Mesenchymal stem cell (in vitro differentiated cells and primary cell): ENCODE results near the gene ZFAND4.
A peak's percentile ranks its signal among the peaks of the same experiment; 100 is the strongest.
"Not testable (repeated sequence)": the region's sequence is repeated elsewhere in the genome, so short reads cannot be mapped to it uniquely, and the experiment has no call there.

Experiments
- DNase-seq: peaks from one replicate; pipeline ENCODE4 v3.0.0-alpha.2; 2013
- H2AFZ ChIP-seq: one replicate; pipeline ENCODE4 v1.6.1; 2013; ENCODE audit warnings: low read depth, mild to moderate bottlenecking, control low read depth, inconsistent platforms, low read length, moderate library complexity
- H2AK5ac ChIP-seq: 2 replicates; pipeline ENCODE4 v1.6.1; 2013; ENCODE audit warnings: low read length, moderate library complexity, mild to moderate bottlenecking, inconsistent platforms; ENCODE audit not compliant: severe bottlenecking
- H2BK120ac ChIP-seq: one replicate; pipeline ENCODE4 v1.6.1; 2013; ENCODE audit warnings: low read depth, mild to moderate bottlenecking, inconsistent platforms, low read length, moderate library complexity
- H2BK12ac ChIP-seq, 2 experiments: one replicate each; pipeline ENCODE4 v1.6.1; 2013; ENCODE audit warnings: inconsistent platforms in 2 of 2, low read length in 2 of 2, mild to moderate bottlenecking in 2 of 2, moderate library complexity in 2 of 2, control low read depth in 1 of 2
- H2BK15ac ChIP-seq: one replicate; pipeline ENCODE4 v1.6.1; 2013; ENCODE audit warnings: mild to moderate bottlenecking, low read depth, inconsistent platforms; ENCODE audit not compliant: poor library complexity, severe bottlenecking
- H2BK5ac ChIP-seq: 2 replicates; pipeline ENCODE4 v1.6.1; 2013; ENCODE audit warnings: low read depth, mild to moderate bottlenecking, low read length, control low read depth, inconsistent platforms; ENCODE audit not compliant: poor library complexity, severe bottlenecking
- H3K14ac ChIP-seq, 2 experiments: one replicate each; pipeline ENCODE4 v1.6.1; 2013; ENCODE audit warnings: inconsistent platforms in 2 of 2, low read length in 2 of 2, control low read depth in 1 of 2, mild to moderate bottlenecking in 1 of 2, moderate library complexity in 1 of 2
- H3K18ac ChIP-seq, 2 experiments: one replicate each; pipeline ENCODE4 v1.6.1; 2013; ENCODE audit warnings: inconsistent platforms in 2 of 2, low read length in 2 of 2, control low read depth in 1 of 2, low read depth in 1 of 2, mild to moderate bottlenecking in 1 of 2
- H3K23ac ChIP-seq, 2 experiments: one replicate each; pipeline ENCODE4 v1.6.1; 2013; ENCODE audit warnings: inconsistent platforms in 2 of 2, low read length in 2 of 2, mild to moderate bottlenecking in 2 of 2, moderate library complexity in 2 of 2, control low read depth in 1 of 2
- H3K27ac ChIP-seq: 2 replicates; pipeline ENCODE4 v1.5.1; 2013; ENCODE audit warnings: mild to moderate bottlenecking, moderate library complexity, low read length, control low read depth, inconsistent platforms; ENCODE audit not compliant: poor library complexity, severe bottlenecking
- H3K27me3 ChIP-seq, 2 experiments: 2 replicates each; pipeline versions ENCODE4 v1.6.1 to v1.7.0; 2013; ENCODE audit warnings: low read length in 2 of 2, mild to moderate bottlenecking in 2 of 2, moderate library complexity in 2 of 2, control low read depth in 1 of 2, inconsistent platforms in 1 of 2; ENCODE audit not compliant: control insufficient read depth in 1 of 2, insufficient read depth in 1 of 2
- H3K36me3 ChIP-seq, 2 experiments: 2 replicates each; pipeline versions ENCODE4 v1.6.1 to v1.7.0; 2013; ENCODE audit warnings: low read length in 2 of 2, control low read depth in 1 of 2, inconsistent platforms in 1 of 2, low read depth in 1 of 2, mild to moderate bottlenecking in 1 of 2; ENCODE audit not compliant: insufficient read depth in 2 of 2, control insufficient read depth in 1 of 2
- H3K4ac ChIP-seq, 2 experiments: one replicate each; pipeline ENCODE4 v1.6.1; 2013; ENCODE audit warnings: inconsistent platforms in 2 of 2, low read length in 2 of 2, mild to moderate bottlenecking in 2 of 2, moderate library complexity in 2 of 2, control low read depth in 1 of 2, low read depth in 1 of 2
- H3K4me1 ChIP-seq: 2 replicates; pipeline ENCODE4 v1.6.1; 2013; ENCODE audit warnings: low read depth, low read length, control low read depth; ENCODE audit not compliant: control insufficient read depth, insufficient read depth
- H3K4me2 ChIP-seq: 2 replicates; pipeline ENCODE4 v1.6.1; 2013; ENCODE audit warnings: low read length, mild to moderate bottlenecking, inconsistent platforms; ENCODE audit not compliant: poor library complexity, severe bottlenecking
- H3K4me3 ChIP-seq, 2 experiments: 2 replicates each; pipeline versions ENCODE4 v1.5.1 to v1.7.0; 2013; ENCODE audit warnings: low read length in 2 of 2, mild to moderate bottlenecking in 2 of 2, control low read depth in 1 of 2, low read depth in 1 of 2; ENCODE audit not compliant: insufficient read depth in 1 of 2
- H3K79me1 ChIP-seq: replicated peaks from 2 replicates; pipeline ENCODE4 v1.6.1; 2013; ENCODE audit warnings: mild to moderate bottlenecking, control low read depth, low read length, inconsistent platforms; ENCODE audit not compliant: poor library complexity, severe bottlenecking
- H3K9ac ChIP-seq: 2 replicates; pipeline ENCODE4 v1.7.0; 2013; ENCODE audit warnings: mild to moderate bottlenecking, low read length, moderate library complexity
- H3K9me3 ChIP-seq: 2 replicates; pipeline ENCODE4 v1.7.0; 2013; ENCODE audit warnings: mild to moderate bottlenecking, low read length; ENCODE audit not compliant: control insufficient read depth
- H4K8ac ChIP-seq: one replicate; pipeline ENCODE4 v1.6.1; 2013; ENCODE audit warnings: inconsistent platforms, mild to moderate bottlenecking, low read length, moderate library complexity
- H4K91ac ChIP-seq: one replicate; pipeline ENCODE4 v1.6.1; 2013; ENCODE audit warnings: mild to moderate bottlenecking, low read length, inconsistent platforms
- WGBS: methylation state at CpG from one replicate; pipeline ENCODE4 v1.1.7; 2013; ENCODE audit warnings: mixed read lengths; 5-methylcytosine and 5-hydroxymethylcytosine counted together

ZFAND4 gene

DNA sequence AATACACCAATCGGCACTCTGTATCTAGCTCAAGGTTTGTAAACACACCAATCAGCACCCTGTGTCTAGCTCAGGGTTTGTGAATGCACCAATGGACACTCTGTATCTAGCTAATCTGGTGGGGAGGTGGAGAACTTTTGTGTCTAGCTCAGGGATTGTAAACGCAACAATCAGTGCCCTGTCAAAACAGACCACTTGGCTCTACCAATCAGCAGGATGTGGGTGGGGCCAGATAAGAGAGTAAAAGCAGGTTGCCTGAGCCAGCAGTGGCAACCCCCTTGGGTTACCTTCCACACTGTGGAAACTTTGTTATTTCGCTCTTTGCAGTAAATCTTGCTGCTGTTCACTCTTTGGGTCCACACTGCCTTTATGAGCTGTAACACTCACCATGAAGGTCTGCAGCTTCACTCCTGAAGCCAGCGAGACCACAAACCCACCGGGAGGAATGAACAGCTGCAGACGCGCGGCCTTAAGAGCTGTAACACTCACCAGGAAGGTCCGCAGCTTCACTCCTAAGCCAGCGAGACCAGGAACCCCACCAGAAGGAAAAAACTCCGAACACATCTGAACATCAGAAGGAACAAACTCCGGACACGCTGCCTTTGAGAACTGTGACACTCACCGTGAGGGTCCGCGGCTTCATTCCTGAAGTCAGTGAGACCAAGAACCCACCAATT, 71.2 kb downstream of the ZFAND4 start:
- H3K36me3 ChIP-seq, H3K18ac ChIP-seq, H3K4me2 ChIP-seq, H2BK5ac ChIP-seq, H2AK5ac ChIP-seq, H2AFZ ChIP-seq, H4K91ac ChIP-seq, H3K4ac ChIP-seq, H3K23ac ChIP-seq, H2BK120ac ChIP-seq, H4K8ac ChIP-seq, H3K4me3 ChIP-seq, H2BK12ac ChIP-seq, H3K9ac ChIP-seq, H2BK15ac ChIP-seq, H3K14ac ChIP-seq, DNase-seq, H3K79me1 ChIP-seq, H3K4me1 ChIP-seq, H3K27ac ChIP-seq, H3K9me3 ChIP-seq: not testable (repeated sequence)
- peaks cover 0 to 23% of the 10 kb centered on the region in 2 experiments for H3K27me3 ChIP-seq
- 92% methylated on average over 15 of the region's 16 CpGs for WGBS

- not testable (repeated sequence) for H2BK5ac ChIP-seq, H2AK5ac ChIP-seq
- 95% methylated on average over 37 of the region's 47 CpGs for WGBS
Observed at GRCh38 chr10:45600337-45601253, 72.0 kb downstream of the ZFAND4 start.

GRCh38 chr10:45599646-45600045, 72.9 kb downstream of the ZFAND4 start:
- peaks cover 0 to 23% of the 10 kb centered on the region in 2 experiments for H3K27me3 ChIP-seq
- 74% methylated on average over 6 of the region's 6 CpGs for WGBS
- H4K91ac ChIP-seq: no peak overlapping the region
- no peak overlapping the region for H2BK15ac ChIP-seq
- no peak for DNase-seq
- H2BK12ac ChIP-seq: no peak overlapping the region
- H3K4me3 ChIP-seq: no peak overlapping the region
- no peak overlapping the region for H3K4me2 ChIP-seq
- no peak overlapping the region for H3K27ac ChIP-seq
- H3K36me3 ChIP-seq: no peaks in the 10 kb centered on the region
- no peak overlapping the region for H3K18ac ChIP-seq
- H3K9ac ChIP-seq: no peak overlapping the region
- no peaks in the 10 kb centered on the region for H3K4me1 ChIP-seq
- H3K23ac ChIP-seq: no peak overlapping the region
- peaks cover 6% of the 10 kb centered on the region for H3K9me3 ChIP-seq
- no peak overlapping the region for H2BK120ac ChIP-seq
- no peak overlapping the region for H2BK5ac ChIP-seq
- H3K14ac ChIP-seq: no peak overlapping the region
- no peak overlapping the region for H4K8ac ChIP-seq
- H2AFZ ChIP-seq: no peak overlapping the region
- H3K4ac ChIP-seq: no peak overlapping the region
- H2AK5ac ChIP-seq: no peak overlapping the region
- H3K79me1 ChIP-seq: no peaks in the 10 kb centered on the region

More at GRCh38 chr10:45600337-45601253, 72.0 kb downstream of the ZFAND4 start:
- not testable (repeated sequence) for H3K9ac ChIP-seq, H3K4me1 ChIP-seq, H2BK15ac ChIP-seq, H2BK120ac ChIP-seq, H3K23ac ChIP-seq, H3K4ac ChIP-seq, H3K27ac ChIP-seq, H3K18ac ChIP-seq, H3K4me2 ChIP-seq, H2AFZ ChIP-seq, H3K36me3 ChIP-seq, H3K14ac ChIP-seq, H4K8ac ChIP-seq, H3K79me1 ChIP-seq, H2BK12ac ChIP-seq, H4K91ac ChIP-seq, H3K9me3 ChIP-seq, DNase-seq
- Histone ChIP-seq H3K27me3 (peaks cover 0 to 23% of the 10 kb centered on the region in 2 experiments), H3K4me3 (peak overlapping the region in 1 of 2 experiments; percentile 68)

GRCh38 chr10:45599021-45599603, 73.5 kb downstream of the ZFAND4 start:
- WGBS: 79% methylated on average over 7 of the region's 7 CpGs
- Histone ChIP-seq H3K14ac (no peak overlapping the region), H2BK5ac (no peak overlapping the region), H3K4me3 (no peak overlapping the region), H2AFZ (no peak overlapping the region), H3K4me1 (no peaks in the 10 kb centered on the region), H4K8ac (no peak overlapping the region), H2BK15ac (no peak overlapping the region), H2AK5ac (no peak overlapping the region), H3K4me2 (no peak overlapping the region), H3K23ac (no peak overlapping the region), H2BK120ac (no peak overlapping the region), H3K27me3 (peaks cover 0 to 23% of the 10 kb centered on the region in 2 experiments), H3K9me3 (peaks cover 6% of the 10 kb centered on the region), H3K79me1 (peaks cover 2% of the 10 kb centered on the region), H3K36me3 (no peaks in the 10 kb centered on the region), H3K27ac (no peak overlapping the region), H2BK12ac (no peak overlapping the region), H3K9ac (no peak overlapping the region), H3K4ac (no peak overlapping the region), H3K18ac (no peak overlapping the region), H4K91ac (no peak overlapping the region)
- DNase-seq: peak; percentile 12
